ENCODE measurements around the gene RTP2.

Gene RTP2

GRCh38 chr3:187735383-187735782 lies 33.0 kb upstream of the RTP2 start:
- no peak for TF ChIP-seq ZNF274 (IDR thresholded peaks at IDR 0.05; ENCODE audit: low read depth, low read length)
- no peak overlapping the region for H3K4me3 ChIP-seq (ENCODE audit: low read length)

- no peak for TF ChIP-seq ZNF274 (IDR thresholded peaks at IDR 0.05; ENCODE audit: low read depth, low read length)
Observed at GRCh38 chr3:187734841-187735240, 32.5 kb upstream of the RTP2 start.

GRCh38 chr3:187733371-187733770 lies 31.0 kb upstream of the RTP2 start:
- TF ChIP-seq ZNF274 (IDR thresholded peaks at IDR 0.05; ENCODE audit: low read depth, low read length): no peak

More at GRCh38 chr3:187734841-187735240, 32.5 kb upstream of the RTP2 start:
- no peak overlapping the region for H3K4me3 ChIP-seq (ENCODE audit: low read length)

GRCh38 chr3:187729598-187729997 lies 27.2 kb upstream of the RTP2 start:
- H3K4me3 ChIP-seq (ENCODE audit: low read length): no peak overlapping the region
- no peak for TF ChIP-seq ZNF274 (IDR thresholded peaks at IDR 0.05; ENCODE audit: low read depth, low read length)

More at GRCh38 chr3:187733371-187733770, 31.0 kb upstream of the RTP2 start:
- H3K4me3 ChIP-seq (ENCODE audit: low read length): no peak overlapping the region

- H3K4me3 ChIP-seq (ENCODE audit: low read length): no peak overlapping the region
- no peak for TF ChIP-seq ZNF274 (IDR thresholded peaks at IDR 0.05; ENCODE audit: low read depth, low read length)
Observed at GRCh38 chr3:187728940-187729583, 26.7 kb upstream of the RTP2 start.

GRCh38 chr3:187728248-187728647 lies 25.9 kb upstream of the RTP2 start:
- no peak overlapping the region for H3K4me3 ChIP-seq (ENCODE audit: low read length)
- TF ChIP-seq ZNF274 (IDR thresholded peaks at IDR 0.05; ENCODE audit: low read depth, low read length): no peak

GRCh38 chr3:187726564-187726963 lies 24.2 kb upstream of the RTP2 start:
- no peak overlapping the region for H3K4me3 ChIP-seq (ENCODE audit: low read length)
- TF ChIP-seq ZNF274 (IDR thresholded peaks at IDR 0.05; ENCODE audit: low read depth, low read length): no peak

GRCh38 chr3:187725653-187726370 lies 23.5 kb upstream of the RTP2 start:
- no peak for TF ChIP-seq ZNF274 (IDR thresholded peaks at IDR 0.05; ENCODE audit: low read depth, low read length)
- no peak overlapping the region for H3K4me3 ChIP-seq (ENCODE audit: low read length)

- no peak for TF ChIP-seq ZNF274 (IDR thresholded peaks at IDR 0.05; ENCODE audit: low read depth, low read length)
- H3K4me3 ChIP-seq (ENCODE audit: low read length): no peak overlapping the region
Observed at GRCh38 chr3:187725224-187725623, 22.9 kb upstream of the RTP2 start.

- H3K4me3 ChIP-seq (ENCODE audit: low read length): no peak overlapping the region
- TF ChIP-seq ZNF274 (IDR thresholded peaks at IDR 0.05; ENCODE audit: low read depth, low read length): no peak
Observed at GRCh38 chr3:187722206-187722612, 19.9 kb upstream of the RTP2 start.

- no peak overlapping the region for H3K4me3 ChIP-seq (ENCODE audit: low read length)
- TF ChIP-seq ZNF274 (IDR thresholded peaks at IDR 0.05; ENCODE audit: low read depth, low read length): no peak
Observed at GRCh38 chr3:187721055-187721454, 18.7 kb upstream of the RTP2 start.

- no peak overlapping the region for H3K4me3 ChIP-seq (ENCODE audit: low read length)
- TF ChIP-seq ZNF274 (IDR thresholded peaks at IDR 0.05; ENCODE audit: low read depth, low read length): no peak
Observed at GRCh38 chr3:187720337-187720670, 17.9 kb upstream of the RTP2 start.

- no peak for TF ChIP-seq ZNF274 (IDR thresholded peaks at IDR 0.05; ENCODE audit: low read depth, low read length)
- no peak overlapping the region for H3K4me3 ChIP-seq (ENCODE audit: low read length)
Observed at GRCh38 chr3:187719628-187720336, 17.4 kb upstream of the RTP2 start.

- TF ChIP-seq ZNF274 (IDR thresholded peaks at IDR 0.05; ENCODE audit: low read depth, low read length): no peak
- H3K4me3 ChIP-seq (ENCODE audit: low read length): no peak overlapping the region
Observed at GRCh38 chr3:187718802-187719201, 16.4 kb upstream of the RTP2 start.

GRCh38 chr3:187717572-187717971 lies 15.2 kb upstream of the RTP2 start:
- TF ChIP-seq ZNF274 (IDR thresholded peaks at IDR 0.05; ENCODE audit: low read depth, low read length): no peak
- no peak overlapping the region for H3K4me3 ChIP-seq (ENCODE audit: low read length)

Data from GM08714 (cell line).